Posterior cingulate gyrus (tissue), 11 donors: ENCODE measurements around the gene CAMTA1.
A peak's percentile ranks its signal among the peaks of the same experiment; 100 is the strongest.
"Not testable (repeated sequence)": the region's sequence is repeated elsewhere in the genome, so short reads cannot be mapped to it uniquely, and the experiment has no call there.

Experiments used
- DNase-seq, 10 donors: peaks; one replicate each; pipeline versions ENCODE4 v3.0.0 to v3.0.0-alpha.2; 2020 to 2021; ENCODE audit warnings: mixed read lengths in 3 of 10
- intact Hi-C: fragments of 100-400 bp; cut with DNase I; formaldehyde crosslinking; loops from one replicate; pipeline ENCODE4 v1.15.1; 2023

Gene CAMTA1

GRCh38 chr1:7675431-7676273 lies 890.4 kb downstream of the CAMTA1 start:
- peak in 3 of 10 donors; percentile 54 to 63 (median 54) for DNase-seq
- intact Hi-C loops, result no loop called here

GRCh38 chr1:7676274-7676945 lies 891.2 kb downstream of the CAMTA1 start:
- peak in 3 of 10 donors; percentile 25 to 67 (median 60) for DNase-seq

GRCh38 chr1:7677111-7677510 lies 891.9 kb downstream of the CAMTA1 start:
- intact Hi-C loops, result no loop called here
- peak in 3 of 10 donors; percentile 8 to 49 (median 18) for DNase-seq

More at GRCh38 chr1:7676274-7676945, 891.2 kb downstream of the CAMTA1 start:
- intact Hi-C loops, result no loop called here

DNA sequence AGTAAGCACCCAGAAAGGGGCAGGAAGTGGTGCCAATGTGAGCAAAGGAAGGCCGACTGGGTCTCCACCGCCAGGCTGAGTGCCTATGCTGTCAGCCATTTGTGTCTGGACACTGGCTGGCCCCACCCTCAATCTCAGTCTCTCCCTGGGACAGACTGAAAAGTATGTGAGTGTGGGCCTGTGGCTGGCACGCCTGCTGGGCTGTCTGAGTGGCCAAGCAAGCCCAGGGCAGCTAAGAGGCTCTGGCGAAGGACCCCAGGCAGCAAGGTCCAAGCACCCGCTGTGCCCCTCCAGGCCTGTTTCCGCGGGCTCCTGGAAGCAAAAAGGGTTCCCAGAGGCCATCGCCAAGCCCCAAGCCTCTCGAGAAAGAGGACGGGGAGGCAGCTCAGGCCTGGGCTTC lies 892.6 kb downstream of the CAMTA1 start:
- peak in 2 of 10 donors; percentile 51 to 66 for DNase-seq
- intact Hi-C loops, result no loop called here

DNA sequence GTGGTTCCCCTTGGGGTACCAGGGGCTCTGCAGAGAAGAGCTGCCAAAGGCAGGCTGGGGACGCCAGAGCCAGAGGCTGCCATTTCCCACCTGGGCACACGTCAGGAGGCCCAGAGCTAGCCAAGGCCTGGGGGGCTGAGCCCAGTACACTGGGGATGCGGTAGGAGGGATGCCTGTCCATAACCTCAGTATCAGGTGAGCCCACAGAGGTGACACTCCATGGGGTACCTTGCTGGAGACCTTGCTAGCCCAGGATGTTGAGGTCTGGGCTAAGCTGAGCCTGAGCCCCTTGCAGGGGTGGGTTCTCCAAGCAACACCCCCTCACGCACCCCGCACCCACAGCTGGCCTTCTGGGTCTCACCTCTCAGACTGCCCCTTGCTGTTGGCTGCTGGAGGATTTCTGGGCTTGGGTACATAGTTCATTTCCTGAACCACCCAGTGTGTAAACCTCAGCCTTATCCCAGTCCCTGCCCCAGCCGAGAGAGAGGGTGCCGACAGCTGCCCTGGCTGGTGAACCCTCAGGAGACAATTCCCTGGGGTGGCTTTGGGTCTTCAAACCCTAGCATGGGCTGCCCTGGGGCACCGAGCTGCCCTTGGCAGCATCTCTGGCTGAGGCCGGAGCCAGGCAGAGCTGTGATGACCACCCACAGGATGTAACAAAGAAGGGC lies 893.4 kb downstream of the CAMTA1 start:
- intact Hi-C loops, result no loop called here
- peak in 3 of 10 donors; percentile 47 to 70 (median 69) for DNase-seq

GRCh38 chr1:7679159-7679872 lies 894.1 kb downstream of the CAMTA1 start:
- DNase-seq, result peak in 2 of 10 donors; percentile 64 to 87
- intact Hi-C loops, result no loop called here

DNA sequence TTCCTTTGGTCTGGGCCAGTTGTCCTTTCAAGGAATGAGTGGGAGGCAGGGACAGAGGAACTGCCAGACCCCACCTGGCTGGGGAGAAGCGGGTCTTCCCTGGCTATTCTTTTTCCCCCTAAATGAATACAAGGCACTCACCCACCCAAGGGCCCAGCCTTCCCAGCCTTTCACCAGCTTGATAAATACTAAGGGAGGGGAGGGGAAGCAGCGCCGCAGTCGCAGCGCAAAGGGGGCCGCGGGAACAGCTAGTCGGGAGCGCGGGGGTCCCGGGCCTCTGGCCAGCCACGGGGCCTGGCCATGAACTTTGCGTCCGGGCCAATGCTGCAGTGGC lies 894.6 kb downstream of the CAMTA1 start:
- DNase-seq, result no peak
- intact Hi-C loops, result no loop called here

- peak; percentile 52 to 96 (median 76) for DNase-seq
- intact Hi-C loops, result no loop called here
These were observed 895.1 kb downstream of the CAMTA1 start for GRCh38 chr1:7680207-7680954.

DNA sequence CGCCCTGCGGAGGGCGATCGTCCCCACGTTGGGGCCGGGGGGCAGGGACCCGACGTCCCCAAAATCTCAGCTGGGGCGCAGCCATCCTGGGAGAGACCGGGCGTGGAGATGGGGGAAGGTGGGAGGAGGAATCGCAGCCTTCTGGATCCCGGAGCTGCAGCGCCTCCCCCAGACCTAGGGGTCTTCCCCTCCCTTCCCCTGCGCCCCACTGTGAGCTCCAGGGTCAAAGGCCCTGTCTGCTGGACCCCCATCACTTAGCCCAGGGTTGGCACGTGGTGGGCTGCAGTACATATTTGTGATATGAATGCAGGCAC lies 895.7 kb downstream of the CAMTA1 start:
- intact Hi-C loops, result no loop called here
- peak in 2 of 10 donors; percentile 21 to 88 for DNase-seq

DNA sequence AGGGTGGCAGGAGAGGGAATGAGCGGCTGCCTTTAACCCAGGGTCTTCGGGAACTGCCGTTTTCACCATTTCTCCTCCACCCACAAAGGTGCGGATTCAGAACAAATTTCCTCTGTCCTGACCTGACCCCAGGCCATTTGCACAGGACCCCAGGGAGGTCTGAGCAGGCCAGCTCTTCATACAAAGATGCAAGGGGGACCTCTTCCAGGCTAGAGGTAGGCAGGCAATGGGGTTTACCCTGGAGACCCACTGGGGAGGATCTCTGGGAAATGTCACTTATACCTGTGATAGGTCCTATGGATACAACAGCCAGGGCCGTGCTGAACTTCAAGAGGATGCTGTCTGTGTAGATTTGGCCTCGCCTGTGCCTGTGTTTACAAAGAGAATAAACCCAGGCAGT lies 896.1 kb downstream of the CAMTA1 start:
- intact Hi-C loops, result no loop called here
- peak in 1 of 10 donors; percentile 32 for DNase-seq

DNA sequence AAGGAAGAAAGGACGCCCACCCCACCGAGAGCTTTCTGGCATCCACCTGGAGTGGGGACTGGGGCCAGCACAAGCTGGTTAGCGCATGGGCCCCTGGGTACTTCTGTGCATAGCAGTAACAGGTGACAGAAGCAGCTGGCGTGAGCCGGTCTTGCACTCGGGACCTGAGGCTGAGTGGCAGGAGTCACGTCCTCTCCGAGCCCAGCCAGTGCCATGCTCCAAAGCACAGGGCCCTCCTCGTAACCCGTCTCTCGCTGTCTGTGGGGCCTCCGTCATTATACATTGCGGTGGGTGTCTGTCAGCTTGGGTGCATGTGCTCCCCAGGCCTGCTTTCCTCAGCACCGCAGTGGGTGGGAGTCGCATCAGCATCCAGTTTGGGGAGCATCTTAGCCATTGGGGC lies 898.3 kb downstream of the CAMTA1 start:
- DNase-seq, result peak in 2 of 10 donors; percentile 61 to 62
- intact Hi-C loops, result no loop called here

DNA sequence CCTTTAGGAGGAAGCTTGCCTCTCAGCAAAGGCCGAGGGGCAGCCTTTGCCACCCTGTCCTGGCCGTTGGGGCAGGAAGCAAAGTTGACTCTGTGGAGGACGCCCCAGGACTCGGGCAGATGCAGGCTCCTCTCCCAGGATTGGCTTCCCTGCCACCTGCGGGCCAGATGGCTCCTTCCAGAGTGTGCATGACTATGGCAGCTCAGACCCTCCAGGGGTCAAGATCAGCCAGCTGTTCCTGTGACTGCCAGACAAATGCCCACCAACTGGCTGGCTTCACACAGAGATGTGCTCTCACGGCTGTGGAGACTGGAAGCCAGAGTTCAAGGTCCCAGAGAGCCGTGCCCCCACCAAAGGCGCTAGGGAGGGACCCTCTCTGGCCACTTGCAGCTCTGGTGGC lies 898.9 kb downstream of the CAMTA1 start:
- DNase-seq, result peak in 3 of 10 donors; percentile 40 to 59 (median 53)
- intact Hi-C loops, result no loop called here

GRCh38 chr1:7684861-7685635 lies 899.8 kb downstream of the CAMTA1 start:
- intact Hi-C loops, result no loop called here
- DNase-seq, result peak in 3 of 10 donors; percentile 43 to 79 (median 76)

- intact Hi-C loops, result no loop called here
- DNase-seq, result peak in 3 of 10 donors; percentile 48 to 68 (median 52)
These were observed 901.1 kb downstream of the CAMTA1 start for GRCh38 chr1:7686301-7686850.

GRCh38 chr1:7687411-7687810 lies 902.2 kb downstream of the CAMTA1 start:
- intact Hi-C loops, result no loop called here
- peak in 3 of 10 donors; percentile 48 to 67 (median 63) for DNase-seq

- DNase-seq, result no peak
- intact Hi-C loops, result no loop called here
These were observed 903.4 kb downstream of the CAMTA1 start for GRCh38 chr1:7688659-7689058.

DNA sequence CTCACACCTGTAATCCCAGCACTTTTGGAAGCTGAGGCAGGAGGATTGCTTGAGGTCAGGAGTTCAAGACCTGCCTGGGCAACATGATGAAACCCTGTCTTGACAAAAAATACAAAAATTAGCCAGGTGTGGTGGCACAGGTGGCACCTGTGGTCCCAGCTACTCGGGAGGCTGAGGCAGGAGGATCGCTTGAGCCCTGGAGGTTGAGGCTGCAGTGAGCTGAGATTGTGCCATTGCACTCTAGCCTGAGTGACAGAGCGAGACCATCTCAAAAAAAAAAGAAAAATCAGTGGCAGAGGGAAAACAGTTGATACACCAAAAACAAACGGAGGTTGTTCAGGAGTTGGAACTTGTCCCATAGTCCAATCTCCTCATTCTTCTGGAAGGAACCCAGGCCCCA lies 904.1 kb downstream of the CAMTA1 start:
- intact Hi-C loops, result not testable (repeated sequence)
- DNase-seq, result peak in 2 of 10 donors; percentile 24 to 27

- peak in 3 of 10 donors; percentile 31 to 48 (median 33) for DNase-seq
- intact Hi-C loops, result no loop called here
These were observed 904.8 kb downstream of the CAMTA1 start for GRCh38 chr1:7690076-7690475.
